Omental fat pad (tissue), 4 donors: ENCODE measurements around the gene NXPH3. TPM values are rescaled to one million over a fixed set of nuclear protein-coding genes. Genes with fewer than 3 reads are reported as not detected.

ENCODE experiments used
- ATAC-seq: fragments of 150-250 bp; one replicate; pipeline ENCODE4 v1.9.1; 2016; ENCODE audit warnings: mild to moderate bottlenecking, moderate library complexity; ENCODE audit not compliant: low FRiP score
- DNase-seq: peaks from one replicate; pipeline ENCODE4 v3.0.0-alpha.2; 2019; ENCODE audit warnings: low spot score
- total RNA-seq, 4 donors: library from RNA; depleted of rRNA; stranded (reverse); fragments of >200 nt; gene quantifications; one replicate each; pipeline ENCODE4 v1.1.0, GENCODE V29; 2016
- TF ChIP-seq, protein P1 (sequence below), 3 donors: fragments of 450-650 bp; IDR thresholded peaks; one replicate each; pipeline ENCODE4 v1.5.1; 2016 to 2017; ENCODE audit warnings: antibody characterized with exemption in 3 of 3, mild to moderate bottlenecking in 3 of 3, moderate library complexity in 2 of 3

NXPH3 gene
- total RNA-seq, 4 donors from 2014 or later, result 2.9 to 7.4 (median 5.8) TPM

DNA sequence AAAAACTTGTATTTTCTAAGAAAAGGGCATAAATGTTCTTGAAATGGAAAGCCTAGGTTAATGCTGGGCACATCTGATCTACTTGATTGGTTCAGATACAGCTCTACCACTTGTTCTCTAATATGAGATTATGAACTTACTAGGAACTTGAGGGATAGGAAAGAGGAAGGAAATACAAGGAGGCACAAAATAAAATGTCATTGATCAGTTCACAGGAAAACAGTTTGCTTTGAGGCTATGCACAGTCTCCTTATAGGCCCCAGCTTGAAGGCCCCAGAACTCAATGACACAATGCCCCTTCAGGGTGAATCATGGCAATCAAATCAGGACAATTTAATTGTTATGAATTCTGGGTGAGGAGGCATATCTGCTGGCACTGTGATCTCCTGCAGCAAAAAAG is 27.1 kb downstream of the NXPH3 start:
- ATAC-seq (no peak), DNase-seq (no peak)
- TF ChIP-seq, protein P1, sequence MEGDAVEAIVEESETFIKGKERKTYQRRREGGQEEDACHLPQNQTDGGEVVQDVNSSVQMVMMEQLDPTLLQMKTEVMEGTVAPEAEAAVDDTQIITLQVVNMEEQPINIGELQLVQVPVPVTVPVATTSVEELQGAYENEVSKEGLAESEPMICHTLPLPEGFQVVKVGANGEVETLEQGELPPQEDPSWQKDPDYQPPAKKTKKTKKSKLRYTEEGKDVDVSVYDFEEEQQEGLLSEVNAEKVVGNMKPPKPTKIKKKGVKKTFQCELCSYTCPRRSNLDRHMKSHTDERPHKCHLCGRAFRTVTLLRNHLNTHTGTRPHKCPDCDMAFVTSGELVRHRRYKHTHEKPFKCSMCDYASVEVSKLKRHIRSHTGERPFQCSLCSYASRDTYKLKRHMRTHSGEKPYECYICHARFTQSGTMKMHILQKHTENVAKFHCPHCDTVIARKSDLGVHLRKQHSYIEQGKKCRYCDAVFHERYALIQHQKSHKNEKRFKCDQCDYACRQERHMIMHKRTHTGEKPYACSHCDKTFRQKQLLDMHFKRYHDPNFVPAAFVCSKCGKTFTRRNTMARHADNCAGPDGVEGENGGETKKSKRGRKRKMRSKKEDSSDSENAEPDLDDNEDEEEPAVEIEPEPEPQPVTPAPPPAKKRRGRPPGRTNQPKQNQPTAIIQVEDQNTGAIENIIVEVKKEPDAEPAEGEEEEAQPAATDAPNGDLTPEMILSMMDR (IDR thresholded peaks at IDR 0.05), result no peak

DNA sequence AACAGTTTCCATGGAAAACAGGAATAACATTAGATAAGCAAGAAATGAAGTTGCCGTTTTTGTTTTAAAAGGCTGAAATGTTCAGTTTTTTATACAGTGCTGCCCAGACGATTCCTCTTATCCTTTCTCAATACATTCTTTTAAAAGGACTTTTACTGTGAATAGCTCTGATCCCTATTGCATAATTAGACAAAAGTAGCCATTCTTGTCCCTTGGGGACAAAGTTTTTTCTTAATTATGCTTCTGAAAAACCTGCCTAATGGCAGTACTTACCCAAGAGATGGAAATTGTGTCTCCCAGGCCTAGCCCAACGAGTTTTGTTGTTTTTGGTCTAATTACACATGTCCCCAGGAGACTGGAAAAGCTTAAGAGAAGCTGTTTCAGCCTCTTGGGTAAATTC is 27.6 kb downstream of the NXPH3 start:
- TF ChIP-seq, protein P1 (IDR thresholded peaks at IDR 0.05), result no peak
- no peak for ATAC-seq
- DNase-seq, result no peak

DNA sequence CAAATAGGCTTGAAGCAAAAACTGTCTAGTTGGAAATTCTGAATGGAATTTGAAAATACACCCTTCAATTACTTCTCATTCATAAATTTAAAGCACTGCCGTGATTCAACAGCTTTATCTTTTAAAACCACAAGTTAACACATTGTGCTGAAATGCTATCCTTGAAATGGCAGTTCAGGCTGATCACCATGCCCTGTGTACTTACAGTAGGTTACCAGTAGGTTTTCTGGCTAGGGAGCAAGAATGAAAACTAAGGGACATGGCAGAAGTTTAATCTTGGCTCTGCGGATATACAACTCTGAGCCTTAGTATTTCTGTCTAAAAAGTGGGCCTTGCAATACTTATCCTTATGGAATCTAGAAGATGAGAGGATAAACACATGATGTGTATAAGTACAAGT is 28.0 kb downstream of the NXPH3 start:
- ATAC-seq (no peak), DNase-seq (no peak)
- TF ChIP-seq, protein P1 (IDR thresholded peaks at IDR 0.05), result no peak

DNA sequence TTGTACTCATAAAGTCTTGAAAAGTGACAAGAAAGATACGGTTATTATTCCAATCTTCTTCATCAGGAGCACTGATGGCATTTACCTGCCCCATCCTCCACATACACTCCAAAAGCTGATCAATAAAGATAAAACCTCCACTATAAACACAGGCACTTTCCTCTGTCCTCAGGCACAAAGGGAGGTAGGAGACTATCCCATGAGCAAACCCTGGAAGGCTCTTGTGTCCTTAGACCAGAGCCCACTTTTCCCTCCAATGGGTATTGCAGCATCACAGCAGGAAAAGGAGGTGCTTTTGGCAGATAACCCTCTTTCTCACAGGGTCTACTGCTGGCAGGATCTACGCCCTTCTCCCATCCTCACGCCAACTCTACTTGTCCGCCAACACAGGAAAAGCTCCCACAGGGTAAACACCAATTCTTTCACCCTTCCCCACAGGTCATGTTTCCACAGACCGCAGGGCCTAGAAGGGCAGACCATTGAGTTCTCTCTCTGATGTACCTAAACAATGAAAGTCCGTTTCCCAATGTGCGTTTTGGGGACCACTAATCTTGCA is 28.7 kb downstream of the NXPH3 start:
- DNase-seq (no peak), ATAC-seq (no peak)
- TF ChIP-seq, protein P1 (IDR thresholded peaks at IDR 0.05), result no peak

DNA sequence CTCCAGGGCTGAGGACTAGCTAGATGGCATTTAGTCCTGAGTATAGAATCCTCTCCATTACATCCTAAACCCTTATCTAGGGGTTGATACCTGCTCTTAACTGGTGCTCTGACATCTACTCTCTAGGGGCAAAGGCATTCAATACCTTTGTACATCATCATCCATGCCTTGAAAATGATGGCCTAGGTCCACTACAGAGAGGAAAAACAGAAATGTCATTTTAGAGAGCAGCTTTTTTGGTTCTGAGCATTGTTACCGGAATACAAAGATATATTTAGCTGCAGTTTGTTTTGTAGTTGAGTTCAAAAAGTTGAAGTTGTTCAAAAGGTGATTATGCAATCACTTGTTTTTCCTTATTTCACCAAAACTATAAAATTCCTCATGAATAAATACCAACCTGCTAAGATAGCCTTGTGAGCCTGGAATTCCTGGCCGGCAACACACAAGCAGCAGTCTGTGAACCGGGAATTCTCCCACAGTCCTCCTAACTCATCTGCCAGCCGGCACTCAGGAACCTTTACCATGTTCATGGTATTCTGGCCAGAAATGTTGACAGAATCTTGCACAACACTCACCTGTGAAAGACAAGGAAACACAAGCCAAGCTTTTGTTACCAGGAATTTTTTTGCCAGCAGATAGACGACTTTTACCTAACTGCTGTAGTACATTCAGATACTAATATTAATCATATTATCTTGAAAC is 35.4 kb downstream of the NXPH3 start:
- peak; percentile 82 for ATAC-seq
- TF ChIP-seq, protein P1 (IDR thresholded peaks at IDR 0.05), result no peak
- no peak for DNase-seq

DNA sequence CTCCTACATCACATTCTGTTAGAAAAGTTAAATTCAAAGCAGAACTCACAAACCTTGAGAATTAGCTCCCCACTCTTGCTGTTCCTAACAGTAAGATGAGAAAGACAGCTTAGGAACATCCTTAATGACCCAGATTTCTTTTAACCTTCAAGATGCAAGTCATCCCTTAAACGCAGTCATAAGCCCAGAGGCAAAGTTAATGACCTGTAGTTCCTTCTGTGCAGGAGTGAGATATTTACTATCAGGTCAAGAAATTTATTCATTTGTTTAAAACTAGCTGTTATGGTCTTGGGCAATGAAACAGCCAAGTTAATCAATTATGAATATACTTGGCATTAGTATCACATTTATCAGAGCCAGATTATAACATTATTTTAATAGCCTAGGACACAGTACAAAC is 37.1 kb downstream of the NXPH3 start:
- ATAC-seq (no peak), DNase-seq (no peak)
- TF ChIP-seq, protein P1 (IDR thresholded peaks at IDR 0.05), result no peak

DNA sequence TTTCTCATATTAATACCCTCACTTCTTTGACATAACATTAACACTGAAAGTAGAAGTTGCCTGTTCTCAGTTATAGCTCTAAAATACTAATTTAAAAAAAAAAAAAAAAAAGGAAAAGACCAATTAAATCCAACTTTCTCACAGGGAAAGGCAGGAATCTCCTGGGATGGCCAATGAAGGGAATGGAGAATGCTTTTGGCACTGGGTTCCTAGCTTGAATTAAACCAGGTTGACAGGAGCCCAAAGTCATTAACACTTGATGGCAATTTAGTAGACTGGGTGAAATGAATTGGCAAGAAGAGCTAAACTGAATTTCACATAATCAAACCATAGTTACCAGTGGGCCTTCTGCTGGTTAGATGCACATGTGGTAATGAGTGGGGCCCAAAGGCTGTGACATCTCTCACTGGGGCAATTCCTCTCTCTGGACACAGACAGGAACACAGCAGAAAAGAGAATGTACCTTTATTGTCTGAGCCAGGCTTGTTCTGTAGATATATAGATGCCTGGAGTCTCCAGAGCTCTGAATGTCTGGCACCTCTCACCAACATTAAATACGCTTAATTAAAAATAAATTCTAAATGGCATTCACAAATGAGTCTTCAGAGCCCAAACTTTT is 37.6 kb downstream of the NXPH3 start:
- TF ChIP-seq, protein P1 (IDR thresholded peaks at IDR 0.05), result no peak
- ATAC-seq (no peak), DNase-seq (no peak)
